NT2/D1 (cell line): Measurements from ENCODE around the gene UBE2L3.

ENCODE experiments used
- SUZ12 ChIP-seq: IDR thresholded peaks from 2 replicates; pipeline ENCODE4 v1.6.1; 2011; ENCODE audit not compliant: insufficient read length, insufficient read depth; ENCODE audit errors: extremely low read depth
- YY1 ChIP-seq: IDR thresholded peaks from 2 replicates; pipeline ENCODE4 v1.6.1; 2011; ENCODE audit not compliant: insufficient read length, insufficient read depth
- ZNF274 ChIP-seq: IDR thresholded peaks from 2 replicates; pipeline ENCODE4 v1.6.1; 2011; ENCODE audit warnings: mild to moderate bottlenecking, low read depth, low read length

DNA sequence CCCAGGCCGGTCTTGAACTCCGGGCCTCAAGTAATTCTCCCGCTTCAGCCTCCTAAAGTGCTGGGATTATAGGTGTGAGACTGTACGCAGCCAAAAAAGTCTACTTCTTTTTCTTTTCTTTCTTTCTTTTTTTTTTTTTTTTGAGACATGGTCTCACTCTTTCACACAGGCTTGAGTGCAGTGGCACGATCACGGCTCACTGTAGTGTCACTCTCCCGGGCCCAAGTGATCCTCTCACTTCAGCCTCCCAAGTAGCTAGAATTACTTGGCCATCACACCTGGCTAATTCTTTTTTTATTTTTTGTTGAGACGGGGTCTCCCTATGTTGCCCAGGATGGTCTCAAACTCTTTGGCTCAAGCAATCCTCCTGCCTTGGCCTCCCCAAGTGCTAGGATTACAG, 3.6 kb upstream of the UBE2L3 start:
- TF ChIP-seq YY1 = no peak
- TF ChIP-seq ZNF274 = no peak
- no peak for TF ChIP-seq SUZ12
